Measurements from ENCODE around the gene AKR1A1. TPM values are rescaled to one million over a fixed set of nuclear protein-coding genes. Genes with fewer than 3 reads are reported as not detected.

The AKR1A1 gene
- total RNA-seq, 1 donor from 2014 or later: 218 TPM

DNA sequence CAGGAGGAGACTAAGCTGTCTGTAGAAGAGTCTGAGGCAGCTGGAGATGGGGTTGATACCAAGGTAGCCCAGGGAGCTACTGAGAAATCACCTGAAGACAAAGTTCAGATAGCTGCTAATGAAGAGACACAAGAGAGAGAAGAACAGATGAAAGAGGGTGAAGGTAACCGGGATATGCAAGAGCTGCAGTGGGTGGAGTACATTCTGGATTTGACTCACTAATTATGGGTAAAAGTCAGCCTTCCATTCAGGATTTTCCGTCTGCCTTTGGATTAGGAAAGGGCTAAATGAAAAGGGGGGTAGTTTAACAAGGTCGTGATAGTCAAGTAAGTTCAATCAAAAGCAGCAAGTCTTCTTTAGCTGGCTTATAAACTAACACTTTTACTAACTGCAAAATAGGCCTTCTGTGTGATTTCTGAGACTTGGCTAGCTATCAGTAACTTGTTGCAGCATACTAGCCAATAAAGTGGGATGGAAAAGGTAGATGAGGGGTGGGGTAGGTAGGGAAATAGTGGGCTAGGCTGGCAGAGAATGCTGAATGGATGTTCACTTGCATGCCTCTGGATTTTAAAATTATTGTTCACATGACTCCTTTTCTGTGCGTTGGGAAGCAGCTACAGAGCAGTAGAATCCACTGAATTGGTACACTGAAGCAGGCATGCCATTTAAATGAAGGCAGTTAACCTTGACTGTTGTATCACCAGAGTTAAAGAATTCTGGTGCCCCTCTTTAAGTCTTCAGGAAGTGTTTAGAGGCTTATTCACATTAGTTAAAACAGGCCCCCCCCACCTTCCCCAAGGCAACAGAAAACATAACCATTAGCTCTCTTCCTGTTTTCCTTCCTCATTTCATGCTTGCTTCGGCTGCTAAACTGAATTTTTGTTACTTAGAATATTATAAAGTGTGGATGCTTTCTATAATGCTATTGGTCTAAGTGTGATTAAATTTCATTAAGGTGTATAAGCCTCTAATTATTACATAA is 57.8 kb downstream of the AKR1A1 start:
- Mint-ChIP-seq H3K36me3 (ENCODE audit: low read depth) (peaks cover 83% of the 10 kb centered on the region), H3K27ac (peak overlapping the region; percentile 72), H3K4me3 (peak overlapping the region; percentile 4), H3K4me1 (peaks cover 38% of the 10 kb centered on the region), H3K9me3 (no peaks in the 10 kb centered on the region), H3K27me3 (no peaks in the 10 kb centered on the region)
- TF ChIP-seq, protein P1, sequence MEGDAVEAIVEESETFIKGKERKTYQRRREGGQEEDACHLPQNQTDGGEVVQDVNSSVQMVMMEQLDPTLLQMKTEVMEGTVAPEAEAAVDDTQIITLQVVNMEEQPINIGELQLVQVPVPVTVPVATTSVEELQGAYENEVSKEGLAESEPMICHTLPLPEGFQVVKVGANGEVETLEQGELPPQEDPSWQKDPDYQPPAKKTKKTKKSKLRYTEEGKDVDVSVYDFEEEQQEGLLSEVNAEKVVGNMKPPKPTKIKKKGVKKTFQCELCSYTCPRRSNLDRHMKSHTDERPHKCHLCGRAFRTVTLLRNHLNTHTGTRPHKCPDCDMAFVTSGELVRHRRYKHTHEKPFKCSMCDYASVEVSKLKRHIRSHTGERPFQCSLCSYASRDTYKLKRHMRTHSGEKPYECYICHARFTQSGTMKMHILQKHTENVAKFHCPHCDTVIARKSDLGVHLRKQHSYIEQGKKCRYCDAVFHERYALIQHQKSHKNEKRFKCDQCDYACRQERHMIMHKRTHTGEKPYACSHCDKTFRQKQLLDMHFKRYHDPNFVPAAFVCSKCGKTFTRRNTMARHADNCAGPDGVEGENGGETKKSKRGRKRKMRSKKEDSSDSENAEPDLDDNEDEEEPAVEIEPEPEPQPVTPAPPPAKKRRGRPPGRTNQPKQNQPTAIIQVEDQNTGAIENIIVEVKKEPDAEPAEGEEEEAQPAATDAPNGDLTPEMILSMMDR (IDR thresholded peaks at IDR 0.05): no peak
- ATAC-seq (ENCODE audit: low read depth) (peak; percentile 69), DNase-seq (no peak)
- ChIA-PET POLR2A (interaction anchor here (0.6 to 2.1 kb wide), 3 partner anchors 26 to 788 kb away, joined by 3 to 9 read pairs (median 3); no protein-coding TSS in a partner anchor), CTCF (no interaction called here)
- intact Hi-C loops (cut with micrococcal nuclease): loop anchor here (2.0 kb wide), 1 partner anchor 24 kb away; the partner anchor contains the start of gene NASP

DNA sequence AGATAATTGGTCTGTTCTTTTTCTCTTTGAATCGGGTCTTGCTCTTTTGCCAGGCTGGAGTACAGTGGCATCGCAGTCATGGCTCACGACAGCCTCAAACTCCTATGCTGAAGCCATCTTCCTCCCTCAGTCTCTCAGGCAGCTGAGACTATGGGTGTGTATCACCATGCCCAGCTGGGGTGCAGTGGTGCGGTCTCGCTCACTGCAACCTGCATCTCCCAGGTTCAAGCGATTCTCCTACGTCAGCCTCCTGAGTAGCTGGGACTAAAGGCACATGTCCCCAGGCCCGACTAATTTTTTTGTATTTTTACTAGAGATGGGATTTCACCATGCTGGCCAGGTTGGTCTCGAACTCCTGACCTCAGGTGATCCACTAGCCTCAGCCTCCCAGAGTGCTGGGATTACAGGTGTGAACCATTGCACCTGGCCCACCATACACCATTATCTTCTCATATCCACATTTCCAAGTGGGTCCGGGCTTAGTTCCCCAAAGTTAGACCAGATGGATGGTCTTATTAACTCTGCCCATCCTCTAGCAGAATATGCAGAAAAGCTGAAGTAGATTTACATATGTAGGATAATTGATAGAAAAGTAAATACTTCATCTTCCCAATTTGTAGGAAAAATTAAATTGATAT is 60.1 kb downstream of the AKR1A1 start:
- Mint-ChIP-seq H3K36me3 (ENCODE audit: low read depth) (peaks cover 90% of the 10 kb centered on the region), H3K27me3 (no peaks in the 10 kb centered on the region), H3K4me1 (peaks cover 44% of the 10 kb centered on the region), H3K4me3 (no peak overlapping the region), H3K27ac (no peak overlapping the region), H3K9me3 (no peaks in the 10 kb centered on the region)
- POLR2A ChIA-PET: no interaction called here
- TF ChIP-seq, protein P1 (IDR thresholded peaks at IDR 0.05): no peak
- CTCF ChIA-PET: no interaction called here
- DNase-seq (no peak), ATAC-seq (ENCODE audit: low read depth) (no peak)
- intact Hi-C loops (cut with micrococcal nuclease): no loop called here

DNA sequence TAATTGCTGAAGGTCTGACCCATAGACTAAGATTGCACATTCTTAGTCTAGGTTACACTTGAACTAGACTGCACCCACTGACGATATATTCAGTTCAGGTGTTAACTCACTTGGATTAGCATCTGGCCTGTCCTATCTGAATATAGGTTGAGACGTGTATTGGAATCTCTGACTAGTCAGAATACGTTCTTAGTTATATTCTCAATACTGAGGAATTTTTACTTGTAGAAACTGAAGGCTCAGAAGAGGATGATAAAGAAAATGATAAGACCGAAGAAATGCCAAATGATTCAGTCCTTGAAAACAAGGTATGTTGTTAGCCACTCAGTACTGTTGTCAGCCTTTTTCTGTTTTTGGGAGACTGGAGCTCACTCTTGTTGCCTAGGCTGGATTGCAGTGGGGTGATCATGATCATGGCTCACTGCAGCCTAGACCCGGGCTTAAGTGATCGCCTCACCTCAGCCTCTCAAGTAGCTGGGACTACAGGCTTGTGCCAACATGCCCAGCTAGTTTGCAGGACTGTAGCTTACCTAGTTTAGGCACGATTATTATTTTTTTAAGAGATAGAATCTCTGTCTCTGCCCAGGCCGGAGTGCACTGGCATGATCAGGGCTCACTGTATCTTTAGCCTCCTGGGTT is 62.4 kb downstream of the AKR1A1 start:
- Mint-ChIP-seq H3K4me3 (no peak overlapping the region), H3K4me1 (peaks cover 41% of the 10 kb centered on the region), H3K36me3 (ENCODE audit: low read depth) (peaks cover 90% of the 10 kb centered on the region), H3K27ac (no peak overlapping the region), H3K27me3 (no peaks in the 10 kb centered on the region), H3K9me3 (no peaks in the 10 kb centered on the region)
- CTCF ChIA-PET: no interaction called here
- TF ChIP-seq, protein P1 (IDR thresholded peaks at IDR 0.05): no peak
- no peak for DNase-seq
- intact Hi-C loops (cut with micrococcal nuclease): no loop called here
- ATAC-seq (ENCODE audit: low read depth): no peak
- POLR2A ChIA-PET: no interaction called here

DNA sequence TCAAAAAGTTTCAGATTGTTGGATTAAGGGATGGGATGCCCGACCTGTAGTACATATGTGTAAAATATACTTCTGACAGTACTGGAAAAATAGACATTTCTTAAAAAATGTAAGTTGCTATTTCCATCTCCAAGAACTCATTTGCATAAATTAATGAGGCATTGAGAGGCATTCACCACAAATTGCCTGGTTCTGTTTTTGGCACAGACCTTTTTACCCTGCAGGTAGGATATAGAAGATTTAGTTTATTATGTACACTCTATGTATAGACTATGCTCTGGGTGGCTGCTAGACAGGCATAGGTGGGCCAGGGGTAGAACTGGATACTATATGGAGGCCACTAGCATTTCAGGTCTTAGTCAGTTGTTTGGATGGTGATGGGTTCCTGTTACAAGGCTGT is 65.3 kb downstream of the AKR1A1 start:
- CTCF ChIA-PET: no interaction called here
- H3K36me3 Mint-ChIP-seq (ENCODE audit: low read depth): peaks cover 84% of the 10 kb centered on the region
- H3K4me3 Mint-ChIP-seq: no peak overlapping the region
- peaks cover 19% of the 10 kb centered on the region for H3K4me1 Mint-ChIP-seq
- intact Hi-C loops (cut with micrococcal nuclease): no loop called here
- H3K9me3 Mint-ChIP-seq: no peaks in the 10 kb centered on the region
- POLR2A ChIA-PET: no interaction called here
- H3K27ac Mint-ChIP-seq: no peak overlapping the region
- ATAC-seq (ENCODE audit: low read depth) (peak; percentile 60), DNase-seq (no peak)
- TF ChIP-seq, protein P1 (IDR thresholded peaks at IDR 0.05): no peak
- no peaks in the 10 kb centered on the region for H3K27me3 Mint-ChIP-seq

DNA sequence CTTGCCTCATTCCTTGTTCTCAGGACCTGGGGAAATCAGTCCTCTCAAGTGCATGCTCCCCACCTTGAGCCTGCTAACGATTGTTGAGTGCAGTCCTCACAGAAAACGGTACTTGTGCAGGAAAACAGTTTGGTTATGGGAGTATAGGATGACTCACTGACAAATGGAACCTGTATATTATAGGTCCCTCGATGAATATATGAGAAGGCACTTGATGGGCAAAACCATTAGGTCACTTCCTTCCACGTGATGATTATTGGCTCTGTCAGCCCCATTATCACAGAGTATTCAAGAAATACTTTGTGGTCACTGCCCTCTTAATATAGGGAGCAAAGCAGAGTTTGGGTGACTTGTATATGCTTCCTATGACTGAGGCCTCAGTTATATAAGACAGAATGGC is 67.0 kb downstream of the AKR1A1 start:
- peaks cover 19% of the 10 kb centered on the region for H3K4me1 Mint-ChIP-seq
- no peak overlapping the region for H3K27ac Mint-ChIP-seq
- intact Hi-C loops (cut with micrococcal nuclease): no loop called here
- H3K27me3 Mint-ChIP-seq: no peaks in the 10 kb centered on the region
- H3K9me3 Mint-ChIP-seq: no peaks in the 10 kb centered on the region
- no peak for DNase-seq
- ChIA-PET POLR2A (no interaction called here), CTCF (no interaction called here)
- H3K36me3 Mint-ChIP-seq (ENCODE audit: low read depth): peaks cover 76% of the 10 kb centered on the region
- H3K4me3 Mint-ChIP-seq: no peak overlapping the region
- TF ChIP-seq, protein P1 (IDR thresholded peaks at IDR 0.05): no peak
- no peak for ATAC-seq (ENCODE audit: low read depth)

Measured in activated B cell treated with CpG ODN at 0.5 μM for 24 hours (primary cell).